ENCODE measurements around the gene MARK4.

- TF ChIP-seq, protein P1, sequence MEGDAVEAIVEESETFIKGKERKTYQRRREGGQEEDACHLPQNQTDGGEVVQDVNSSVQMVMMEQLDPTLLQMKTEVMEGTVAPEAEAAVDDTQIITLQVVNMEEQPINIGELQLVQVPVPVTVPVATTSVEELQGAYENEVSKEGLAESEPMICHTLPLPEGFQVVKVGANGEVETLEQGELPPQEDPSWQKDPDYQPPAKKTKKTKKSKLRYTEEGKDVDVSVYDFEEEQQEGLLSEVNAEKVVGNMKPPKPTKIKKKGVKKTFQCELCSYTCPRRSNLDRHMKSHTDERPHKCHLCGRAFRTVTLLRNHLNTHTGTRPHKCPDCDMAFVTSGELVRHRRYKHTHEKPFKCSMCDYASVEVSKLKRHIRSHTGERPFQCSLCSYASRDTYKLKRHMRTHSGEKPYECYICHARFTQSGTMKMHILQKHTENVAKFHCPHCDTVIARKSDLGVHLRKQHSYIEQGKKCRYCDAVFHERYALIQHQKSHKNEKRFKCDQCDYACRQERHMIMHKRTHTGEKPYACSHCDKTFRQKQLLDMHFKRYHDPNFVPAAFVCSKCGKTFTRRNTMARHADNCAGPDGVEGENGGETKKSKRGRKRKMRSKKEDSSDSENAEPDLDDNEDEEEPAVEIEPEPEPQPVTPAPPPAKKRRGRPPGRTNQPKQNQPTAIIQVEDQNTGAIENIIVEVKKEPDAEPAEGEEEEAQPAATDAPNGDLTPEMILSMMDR (IDR thresholded peaks at IDR 0.05): no peak
- TF ChIP-seq POLR2AphosphoS5 (IDR thresholded peaks at IDR 0.05) (no peak), POLR2A (IDR thresholded peaks at IDR 0.05) (no peak)
Observed at GRCh38 chr19:45327404-45328143, 76.5 kb downstream of the MARK4 start.
